PFSK-1 (cell line): ENCODE data around the gene TCF25.

ENCODE experiments used
- FOXP2 ChIP-seq: optimal IDR thresholded peaks from 2 replicates; pipeline ENCODE3; 2011; ENCODE audit warnings: borderline replicate concordance, control low read depth, inconsistent platforms; ENCODE audit not compliant: insufficient read depth; ENCODE audit errors: extremely low read length, extremely low read depth
- POLR2AphosphoS5 ChIP-seq: IDR thresholded peaks from 2 replicates; pipeline ENCODE4 v1.6.1; 2012; ENCODE audit warnings: low read depth, mild to moderate bottlenecking, control low read depth, low read length, moderate library complexity
- SIN3A ChIP-seq: IDR thresholded peaks from 2 replicates; pipeline ENCODE4 v1.6.1; 2012; ENCODE audit warnings: mild to moderate bottlenecking, low read length, moderate library complexity, borderline replicate concordance; ENCODE audit not compliant: insufficient read depth
- TAF1 ChIP-seq: IDR thresholded peaks from 2 replicates; pipeline ENCODE4 v1.6.1; 2012; ENCODE audit warnings: low read length, control low read depth, borderline replicate concordance; ENCODE audit not compliant: insufficient read depth
- TF ChIP-seq, protein P1 (sequence below), 2 experiments: IDR thresholded peaks; 2 replicates each; pipeline versions ENCODE4 v1.6.1 to v1.8.0; 2011 to 2012; ENCODE audit warnings: low read depth in 2 of 2, low read length in 2 of 2, control low read depth in 1 of 2, inconsistent platforms in 1 of 2, mild to moderate bottlenecking in 1 of 2, moderate library complexity in 1 of 2; ENCODE audit not compliant: insufficient read depth in 1 of 2

Gene TCF25

DNA sequence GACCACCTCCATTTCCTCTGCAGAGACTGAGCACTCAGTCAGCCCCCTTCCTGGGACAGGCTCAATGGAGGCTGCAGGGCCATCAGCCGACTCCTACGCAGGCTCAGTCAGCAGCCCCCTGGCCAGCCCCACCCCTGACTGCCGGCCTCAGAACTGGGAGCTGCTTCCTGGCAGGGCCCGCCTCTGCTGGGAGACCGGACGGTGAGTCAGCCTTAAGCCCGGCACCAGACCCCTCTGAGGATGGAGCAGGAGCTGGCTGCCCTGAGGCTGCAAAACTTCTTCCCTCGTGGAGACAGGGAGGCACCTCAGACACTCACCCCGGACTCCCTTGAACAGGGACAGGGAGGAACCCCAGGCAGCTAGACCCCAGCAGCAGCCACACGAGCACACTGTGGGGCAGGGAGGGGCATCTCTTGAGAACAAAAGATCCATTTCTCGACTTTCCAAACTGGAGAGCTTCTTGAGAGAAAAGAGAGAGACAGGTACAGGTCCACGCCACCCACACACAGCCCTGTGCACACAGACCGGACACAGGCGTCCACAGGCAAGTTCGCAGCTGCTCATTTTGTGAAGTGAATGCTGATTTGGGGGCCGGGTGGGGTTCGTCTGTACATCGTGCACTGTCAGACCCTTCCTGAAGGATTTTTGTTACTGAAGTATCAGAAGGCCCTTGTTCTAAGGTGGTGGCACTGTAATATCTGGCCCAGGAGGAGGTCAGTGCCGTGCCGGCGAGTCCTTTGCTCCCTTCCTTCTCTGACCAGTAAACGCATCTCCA lies 48.5 kb downstream of the TCF25 start:
- TF ChIP-seq SIN3A: peak; percentile 54; the same call in 1 of the 2 replicates
- peak; percentile 87 for TF ChIP-seq TAF1
- TF ChIP-seq, protein P1, sequence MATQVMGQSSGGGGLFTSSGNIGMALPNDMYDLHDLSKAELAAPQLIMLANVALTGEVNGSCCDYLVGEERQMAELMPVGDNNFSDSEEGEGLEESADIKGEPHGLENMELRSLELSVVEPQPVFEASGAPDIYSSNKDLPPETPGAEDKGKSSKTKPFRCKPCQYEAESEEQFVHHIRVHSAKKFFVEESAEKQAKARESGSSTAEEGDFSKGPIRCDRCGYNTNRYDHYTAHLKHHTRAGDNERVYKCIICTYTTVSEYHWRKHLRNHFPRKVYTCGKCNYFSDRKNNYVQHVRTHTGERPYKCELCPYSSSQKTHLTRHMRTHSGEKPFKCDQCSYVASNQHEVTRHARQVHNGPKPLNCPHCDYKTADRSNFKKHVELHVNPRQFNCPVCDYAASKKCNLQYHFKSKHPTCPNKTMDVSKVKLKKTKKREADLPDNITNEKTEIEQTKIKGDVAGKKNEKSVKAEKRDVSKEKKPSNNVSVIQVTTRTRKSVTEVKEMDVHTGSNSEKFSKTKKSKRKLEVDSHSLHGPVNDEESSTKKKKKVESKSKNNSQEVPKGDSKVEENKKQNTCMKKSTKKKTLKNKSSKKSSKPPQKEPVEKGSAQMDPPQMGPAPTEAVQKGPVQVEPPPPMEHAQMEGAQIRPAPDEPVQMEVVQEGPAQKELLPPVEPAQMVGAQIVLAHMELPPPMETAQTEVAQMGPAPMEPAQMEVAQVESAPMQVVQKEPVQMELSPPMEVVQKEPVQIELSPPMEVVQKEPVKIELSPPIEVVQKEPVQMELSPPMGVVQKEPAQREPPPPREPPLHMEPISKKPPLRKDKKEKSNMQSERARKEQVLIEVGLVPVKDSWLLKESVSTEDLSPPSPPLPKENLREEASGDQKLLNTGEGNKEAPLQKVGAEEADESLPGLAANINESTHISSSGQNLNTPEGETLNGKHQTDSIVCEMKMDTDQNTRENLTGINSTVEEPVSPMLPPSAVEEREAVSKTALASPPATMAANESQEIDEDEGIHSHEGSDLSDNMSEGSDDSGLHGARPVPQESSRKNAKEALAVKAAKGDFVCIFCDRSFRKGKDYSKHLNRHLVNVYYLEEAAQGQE (IDR thresholded peaks at IDR 0.05; ENCODE audit: insufficient read depth in 1 of 2, low read depth in 2 of 2, low read length in 2 of 2): no peak
- TF ChIP-seq POLR2AphosphoS5: peak; percentile 81
- TF ChIP-seq FOXP2: no peak

DNA sequence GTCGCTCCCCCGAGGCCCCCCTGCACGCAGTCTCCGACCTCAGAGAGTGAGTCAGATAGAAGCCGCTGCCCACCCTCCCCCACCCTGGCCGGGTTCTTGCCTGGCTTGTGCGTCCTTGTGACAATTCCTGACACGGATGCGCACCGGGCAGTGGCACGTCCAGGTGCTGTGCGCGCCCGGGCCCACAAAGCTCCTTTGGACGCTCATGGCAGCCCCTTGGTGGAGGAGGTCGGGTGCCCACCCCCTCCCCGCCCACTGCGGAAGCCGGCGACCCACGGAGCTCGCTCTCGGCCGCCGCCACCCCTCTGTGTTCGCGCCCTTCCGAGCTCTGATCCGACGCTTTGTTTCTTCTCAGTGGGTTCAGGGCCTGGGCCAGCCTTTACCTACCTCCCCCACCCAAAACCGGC lies 49.1 kb downstream of the TCF25 start:
- peak; percentile 61; the same call in 1 of the 2 replicates for TF ChIP-seq SIN3A
- TF ChIP-seq, protein P1 (IDR thresholded peaks at IDR 0.05; ENCODE audit: insufficient read depth in 1 of 2, low read depth in 2 of 2, low read length in 2 of 2): no peak
- TF ChIP-seq POLR2AphosphoS5: peak; percentile 19; the same call in 1 of the 2 replicates
- TF ChIP-seq TAF1: no peak

DNA sequence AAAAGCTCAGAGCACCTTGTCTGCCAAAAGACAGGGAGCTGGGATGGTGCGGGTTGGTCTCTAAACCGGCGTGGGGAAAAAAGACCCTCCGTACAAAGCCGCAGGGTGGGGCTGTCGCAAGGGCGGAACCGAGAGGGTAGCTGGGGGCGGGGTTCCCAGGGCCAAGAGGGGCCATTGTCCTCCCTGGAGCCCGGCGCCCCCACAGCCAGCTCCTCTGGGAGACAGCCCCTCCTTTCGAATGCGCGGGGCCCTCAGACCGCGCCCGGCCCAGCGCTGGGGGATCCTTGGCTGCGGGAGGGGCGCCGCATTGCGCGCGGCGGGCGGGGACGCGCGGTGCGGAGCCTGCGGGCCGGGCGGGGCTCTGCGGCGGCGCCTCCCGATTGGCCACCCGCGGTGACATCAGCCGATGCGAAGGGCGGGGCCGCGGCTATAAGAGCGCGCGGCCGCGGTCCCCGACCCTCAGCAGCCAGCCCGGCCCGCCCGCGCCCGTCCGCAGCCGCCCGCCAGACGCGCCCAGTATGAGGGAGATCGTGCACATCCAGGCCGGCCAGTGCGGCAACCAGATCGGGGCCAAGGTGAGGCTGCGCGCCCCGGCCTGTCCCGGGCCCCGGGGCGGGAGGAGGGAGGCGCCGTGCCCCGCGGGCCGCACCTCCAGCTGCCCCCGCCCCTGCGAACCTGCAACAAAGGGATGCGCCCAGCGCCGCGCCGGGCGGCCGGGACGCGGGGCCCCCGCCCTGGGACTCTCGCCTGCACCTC lies 49.7 kb downstream of the TCF25 start, which contains the start of gene TUBB3:
Gene TUBB3, plus strand, starts transcription at position 459 of the 756 bp plus-strand sequence. Its CDS starts 60 bp downstream, at position 519.
- TF ChIP-seq, protein P1 (IDR thresholded peaks at IDR 0.05; ENCODE audit: insufficient read depth in 1 of 2, low read depth in 2 of 2, low read length in 2 of 2): peak in 1 of 2 experiments; percentile 55; a peak in 2 of 4 replicates
- peak; percentile 83 for TF ChIP-seq POLR2AphosphoS5
- no peak for TF ChIP-seq FOXP2
- TF ChIP-seq TAF1: peak; percentile 83

DNA sequence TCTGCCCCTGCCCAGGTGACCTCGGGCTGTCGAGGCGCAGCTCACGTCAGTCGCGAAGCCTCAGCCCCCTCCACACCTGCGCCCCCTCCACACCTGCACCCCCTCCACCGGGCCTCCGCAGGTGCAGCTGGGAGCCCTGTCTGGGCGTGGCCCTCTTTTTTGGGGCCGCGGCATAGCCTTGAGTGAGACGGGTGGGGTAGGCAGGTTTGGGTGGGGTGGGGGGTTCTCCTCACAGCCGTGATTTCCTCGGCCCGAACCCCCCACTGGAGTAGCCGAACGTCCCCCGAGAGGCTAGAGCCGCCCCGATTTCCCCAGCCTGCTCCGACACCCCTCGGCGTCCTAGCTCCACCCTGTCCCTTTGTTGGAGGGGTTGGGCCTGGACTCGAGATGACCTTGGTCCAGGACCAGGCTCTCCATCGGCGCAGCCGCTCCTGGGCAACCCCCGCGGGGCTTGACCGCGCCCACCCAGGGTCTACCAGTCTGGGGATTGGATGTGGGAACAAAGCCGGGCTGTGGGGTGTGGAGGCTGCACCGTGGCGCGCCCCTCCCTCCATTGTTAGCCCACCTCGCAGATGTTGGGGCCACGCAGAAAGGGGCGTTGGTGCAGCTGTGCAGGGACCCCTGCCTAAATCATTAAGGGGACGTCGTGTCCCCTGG lies 50.4 kb downstream of the TCF25 start:
- no peak for TF ChIP-seq TAF1
- TF ChIP-seq SIN3A: no peak
- no peak for TF ChIP-seq FOXP2
- no peak for TF ChIP-seq POLR2AphosphoS5
- TF ChIP-seq, protein P1 (IDR thresholded peaks at IDR 0.05; ENCODE audit: insufficient read depth in 1 of 2, low read depth in 2 of 2, low read length in 2 of 2): no peak
